HG02642 (cell line): ENCODE results near the gene ARHGAP15.

Experiments
- ATAC-seq: cut with Tn5 transposase; IDR thresholded peaks from one replicate; pipeline ENCODE4 v1.9.1; 2021; ENCODE audit warnings: mild to moderate bottlenecking; ENCODE audit not compliant: unreplicated experiment, poor library complexity

ARHGAP15 gene

DNA sequence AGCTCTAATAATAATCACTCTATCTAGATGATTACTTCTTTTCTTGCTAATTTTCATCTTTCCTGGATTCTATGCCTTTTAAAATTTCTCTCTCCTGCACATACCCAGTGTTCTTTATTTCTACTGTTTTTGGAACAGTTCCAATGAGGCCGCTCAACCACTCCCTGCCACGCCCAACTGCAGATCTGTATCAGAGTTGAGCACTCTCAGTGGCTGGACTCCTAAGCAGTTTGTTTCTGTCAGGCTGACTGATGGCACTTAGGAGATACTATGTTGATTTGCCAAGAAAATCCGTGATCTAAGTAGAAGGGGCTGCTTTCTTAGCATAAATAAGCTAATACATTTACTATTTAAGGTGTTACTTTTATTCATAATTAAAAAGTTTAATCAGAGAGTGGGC lies 192.8 kb downstream of the ARHGAP15 start:
- no peak for ATAC-seq

DNA sequence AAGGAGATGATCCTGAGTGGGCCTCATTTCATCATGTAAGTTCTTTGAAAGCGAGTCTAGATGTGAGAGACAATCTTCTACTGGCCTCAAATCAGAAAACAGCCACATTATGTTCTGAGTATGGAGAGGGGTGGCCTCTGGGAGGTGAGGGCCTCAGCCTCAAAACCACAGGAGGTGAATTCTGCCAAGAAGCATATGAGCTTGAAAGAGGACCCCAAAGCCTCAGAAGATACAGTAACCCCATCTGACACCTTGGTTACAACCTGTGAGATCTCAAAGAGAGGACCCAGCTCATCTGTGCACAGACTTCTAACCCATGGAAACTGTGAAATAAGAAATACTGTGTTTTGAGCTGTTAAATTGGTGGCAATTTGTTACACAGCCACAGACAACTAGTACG lies 200.1 kb downstream of the ARHGAP15 start:
- ATAC-seq: no peak

DNA sequence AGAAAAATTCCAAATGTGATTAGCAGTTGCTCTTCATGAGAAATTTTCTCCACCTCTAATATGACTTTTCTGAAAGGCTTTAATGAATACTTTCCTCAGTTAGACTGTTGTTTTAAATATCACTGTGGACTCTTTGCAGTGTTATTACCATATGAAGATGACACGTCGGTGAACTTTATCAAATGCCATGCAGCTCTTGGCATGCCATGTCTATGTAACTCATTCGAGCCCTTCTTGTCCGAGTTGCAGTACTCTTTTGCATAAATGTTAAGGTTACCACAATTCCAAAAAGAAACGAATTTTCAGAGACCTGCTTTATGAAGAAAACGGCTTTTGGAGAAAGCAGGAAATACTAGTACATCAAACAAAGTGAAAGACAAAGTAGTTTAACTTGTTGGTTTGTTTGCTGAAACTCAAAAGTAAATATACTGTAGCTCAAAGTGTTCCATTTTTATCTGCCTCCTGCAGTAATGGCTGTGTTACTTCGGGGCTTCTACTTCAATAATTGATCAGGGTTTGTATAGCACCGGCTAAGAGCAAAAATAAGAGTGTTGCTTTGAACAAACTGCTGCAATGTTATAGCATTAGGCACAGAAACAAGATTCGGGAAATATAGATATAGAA lies 204.1 kb downstream of the ARHGAP15 start:
- ATAC-seq: no peak

- ATAC-seq: no peak
These were observed 204.6 kb downstream of the ARHGAP15 start for GRCh38 chr2:143333847-143334246.

GRCh38 chr2:143334837-143335236 lies 205.6 kb downstream of the ARHGAP15 start:
- ATAC-seq: no peak

GRCh38 chr2:143336719-143337210 lies 207.5 kb downstream of the ARHGAP15 start:
- ATAC-seq: no peak

- ATAC-seq: no peak
These were observed 212.3 kb downstream of the ARHGAP15 start for GRCh38 chr2:143341478-143341877.

DNA sequence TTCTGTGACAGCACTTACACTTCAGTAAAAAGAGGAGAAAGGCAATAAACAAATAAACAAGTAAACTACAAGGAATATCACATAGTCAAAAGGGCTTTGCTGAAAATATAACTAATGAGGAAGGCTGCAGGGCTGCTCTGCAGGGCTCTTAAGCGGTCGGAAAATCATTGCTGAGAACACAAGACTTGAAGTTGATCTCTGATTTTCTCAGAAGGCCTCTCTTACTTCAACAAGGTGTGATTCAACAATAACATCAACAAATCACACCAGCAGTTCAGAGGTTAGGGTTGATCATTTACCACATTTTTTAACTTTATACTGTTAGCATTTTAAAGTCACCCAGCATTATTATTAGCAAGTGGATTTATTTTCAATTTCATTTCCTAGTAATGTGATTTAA lies 215.6 kb downstream of the ARHGAP15 start:
- no peak for ATAC-seq

DNA sequence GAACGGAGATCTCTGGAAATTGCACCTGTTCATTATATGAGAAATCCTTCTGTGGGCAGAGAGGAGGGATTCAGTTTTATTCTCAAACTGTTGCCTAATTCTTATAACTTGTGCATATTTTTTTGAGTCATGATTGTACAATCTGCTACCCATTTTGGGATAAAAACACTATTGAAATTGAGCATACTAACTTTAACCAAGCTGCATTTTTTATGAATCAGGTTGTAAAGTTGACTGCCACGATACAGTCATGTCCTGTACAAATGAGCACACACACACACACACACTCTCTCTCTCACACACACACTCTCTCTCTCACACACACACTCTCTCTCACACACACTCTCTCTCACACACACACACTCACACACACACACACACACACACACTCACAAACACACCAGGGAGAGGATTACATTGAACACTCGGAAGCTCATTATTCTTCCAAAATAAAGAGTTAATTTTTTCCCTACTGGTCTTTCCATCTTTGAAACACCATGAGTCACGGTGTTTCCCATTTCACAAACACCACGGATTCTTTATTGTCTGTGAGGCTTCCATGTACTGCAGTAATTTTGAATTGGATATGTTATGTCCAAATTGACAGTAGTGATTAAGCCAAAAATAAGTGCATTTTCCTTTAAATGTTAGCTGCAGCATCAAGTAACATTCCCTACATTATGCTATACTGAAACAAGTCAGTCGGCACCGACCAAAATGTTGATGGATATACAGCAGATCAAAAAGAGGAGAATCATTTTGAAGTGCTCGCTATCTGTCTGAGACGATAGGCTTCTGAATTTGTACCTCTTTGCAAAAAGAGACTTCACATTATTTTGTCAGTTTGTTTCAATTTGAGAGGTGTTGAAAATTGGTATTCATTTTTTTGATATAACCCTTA lies 216.9 kb downstream of the ARHGAP15 start:
- no peak for ATAC-seq

DNA sequence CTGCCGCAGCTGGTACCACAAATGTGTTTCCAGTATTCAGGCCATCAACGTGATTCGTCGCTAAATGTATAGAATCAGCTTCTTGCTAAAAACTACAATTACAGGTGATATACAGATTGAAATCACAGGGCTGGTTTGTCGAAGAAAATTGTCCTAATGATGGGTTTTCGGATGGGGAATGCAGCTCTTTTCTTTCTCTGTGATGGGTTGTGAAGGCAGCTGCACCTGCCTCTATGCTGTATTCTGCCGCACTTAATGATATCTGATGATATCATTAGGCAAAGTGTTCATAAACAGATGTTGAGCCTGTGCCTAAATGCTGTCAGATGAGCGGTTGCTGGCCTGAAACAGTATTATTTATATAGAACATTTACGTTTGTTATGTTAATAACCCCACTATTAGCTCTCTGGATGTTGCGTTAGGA lies 218.1 kb downstream of the ARHGAP15 start:
- ATAC-seq: no peak

GRCh38 chr2:143347901-143348414 lies 218.7 kb downstream of the ARHGAP15 start:
- no peak for ATAC-seq

DNA sequence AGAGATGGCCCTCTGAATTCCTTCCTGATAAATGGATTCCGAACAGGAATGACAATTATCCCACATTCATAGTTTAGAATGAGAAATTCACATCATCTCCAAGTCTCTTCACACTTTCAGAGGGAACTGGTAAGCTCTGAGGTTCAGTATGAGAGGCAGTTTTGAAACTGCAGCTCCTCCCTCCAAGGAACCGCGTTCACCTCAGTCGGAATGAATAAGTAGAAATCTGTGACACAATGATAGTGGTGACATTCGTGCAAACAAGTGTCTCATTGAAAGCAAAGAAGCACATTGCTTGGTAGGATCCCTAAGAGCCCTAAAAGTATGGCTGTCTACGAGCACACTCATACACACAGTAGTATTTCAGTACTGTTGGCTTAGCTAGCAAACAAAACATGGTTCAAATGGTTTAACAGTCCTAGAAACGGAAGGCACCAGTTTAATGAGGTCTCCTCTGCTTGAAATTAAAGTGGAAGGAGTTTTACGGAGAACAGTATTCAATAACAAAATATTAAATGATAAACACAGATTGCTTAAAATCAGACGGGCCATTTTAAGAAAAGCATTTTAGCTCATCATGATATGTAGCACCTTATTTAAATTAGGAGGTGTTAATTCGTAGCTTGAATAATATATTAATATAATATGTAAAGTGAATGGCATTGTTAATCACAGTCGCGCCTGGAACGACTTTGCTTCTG lies 225.0 kb downstream of the ARHGAP15 start:
- no peak for ATAC-seq

DNA sequence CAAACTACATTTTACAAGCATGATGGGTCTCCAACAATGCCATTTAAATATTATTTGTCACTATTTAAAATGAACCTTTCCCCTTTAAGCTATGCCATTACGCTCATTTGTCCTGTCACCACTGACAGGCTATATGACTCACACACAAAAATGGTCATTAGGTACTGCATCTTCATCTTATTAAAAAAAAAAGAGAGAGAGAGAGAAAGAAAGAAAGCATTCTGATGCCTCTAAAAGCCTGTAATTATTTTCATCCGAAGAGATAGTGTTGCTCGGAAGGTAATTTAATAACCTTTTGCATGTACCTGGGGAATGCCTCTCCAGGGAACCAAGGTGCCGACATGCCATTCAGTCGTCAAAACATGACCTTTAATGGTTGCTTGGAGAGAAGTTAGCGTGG lies 226.7 kb downstream of the ARHGAP15 start:
- ATAC-seq: no peak

GRCh38 chr2:143356336-143356735 lies 227.1 kb downstream of the ARHGAP15 start:
- ATAC-seq: no peak

DNA sequence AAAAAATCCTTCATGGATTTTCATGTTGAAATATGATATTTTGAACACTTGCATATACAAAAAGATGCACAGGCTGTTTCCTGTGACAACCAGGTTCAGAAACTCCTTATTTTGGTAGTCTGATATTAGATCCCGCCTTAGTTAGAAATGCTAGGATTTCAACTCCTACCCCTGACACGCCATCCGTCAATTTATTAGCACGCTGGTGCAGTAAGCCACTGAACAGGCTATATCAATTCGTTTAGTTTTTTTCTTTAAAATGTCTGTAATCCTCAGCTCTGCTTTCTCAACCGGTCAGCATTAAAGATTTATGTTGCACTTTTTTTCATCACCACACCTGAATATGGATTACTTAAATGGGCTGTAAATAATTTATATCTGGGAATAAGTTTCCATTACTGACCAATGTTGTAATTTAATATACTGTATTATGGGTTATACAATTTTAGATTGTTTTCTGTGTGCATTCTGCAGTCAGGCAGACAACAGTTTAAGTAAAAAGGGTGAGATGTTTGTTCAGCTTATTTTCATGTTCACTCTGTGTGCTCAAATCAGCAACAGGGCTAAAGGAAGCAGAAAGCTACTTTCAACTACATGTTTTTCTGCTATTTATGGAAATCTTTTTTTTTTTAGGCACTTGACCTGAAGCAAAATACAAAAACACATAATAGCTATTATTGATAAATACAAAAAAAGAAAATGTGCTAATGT lies 227.7 kb downstream of the ARHGAP15 start:
- ATAC-seq: no peak

DNA sequence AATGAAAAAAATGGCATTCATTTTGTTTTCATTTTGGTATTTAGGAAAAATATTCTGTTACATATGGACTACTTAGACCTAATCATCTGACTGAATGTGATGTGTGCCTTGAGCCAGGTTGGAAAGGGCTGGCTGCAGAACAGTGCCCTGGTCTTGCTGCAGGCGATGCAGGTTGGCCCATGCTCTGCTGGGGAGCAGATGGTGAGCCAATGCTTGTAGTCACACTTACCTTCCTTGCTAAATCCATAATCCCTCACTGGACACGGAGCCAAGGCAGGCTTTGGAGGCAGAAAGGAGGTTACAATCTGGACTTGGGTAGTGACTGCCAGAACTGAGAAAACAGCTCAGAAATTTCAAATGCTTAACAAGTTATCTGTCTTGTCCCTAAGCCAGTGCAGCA lies 228.7 kb downstream of the ARHGAP15 start:
- no peak for ATAC-seq

- no peak for ATAC-seq
These were observed 232.1 kb downstream of the ARHGAP15 start for GRCh38 chr2:143361346-143361745.

DNA sequence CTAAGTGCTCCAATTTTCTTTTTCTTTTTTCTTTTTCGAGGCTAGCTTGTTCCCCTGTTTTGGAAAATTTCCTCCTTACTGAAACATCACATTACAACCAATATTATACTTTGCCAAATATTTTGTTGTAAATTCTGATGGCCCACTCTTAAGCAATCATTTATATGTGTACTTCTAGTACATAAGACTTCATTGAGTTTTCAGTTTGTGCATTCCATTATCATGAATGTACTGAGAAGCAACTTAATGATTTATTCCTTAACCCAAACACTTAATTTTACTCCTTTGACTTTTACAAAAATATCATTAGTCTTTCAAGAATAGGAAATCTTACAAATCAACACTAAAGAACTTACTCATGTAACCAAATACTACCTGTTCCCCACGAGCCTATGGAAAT lies 242.4 kb downstream of the ARHGAP15 start:
- ATAC-seq: no peak

GRCh38 chr2:143375384-143375880 lies 246.2 kb downstream of the ARHGAP15 start:
- no peak for ATAC-seq

GRCh38 chr2:143378996-143379395 lies 249.8 kb downstream of the ARHGAP15 start:
- ATAC-seq: no peak
